Spleen (tissue), 7 donors: ENCODE measurements around the gene RCC2.

Experiments
- POLR2A ChIP-seq, 3 donors: fragments of 450-650 bp; IDR thresholded peaks; one replicate each; pipeline ENCODE4 v1.5.1; 2017; ENCODE audit warnings: antibody characterized with exemption in 3 of 3, mild to moderate bottlenecking in 1 of 3
- POLR2AphosphoS5 ChIP-seq, 3 donors: sonication (generic); formaldehyde crosslinking; IDR thresholded peaks; one replicate each; pipeline ENCODE4 v1.5.1; 2017; ENCODE audit warnings: antibody characterized with exemption in 3 of 3
- TF ChIP-seq, protein P1 (sequence below), 11 experiments: fragments of 200-600 bp in 7 of 11; fragments of 450-650 bp in 4 of 11; sonication (generic) in 4 of 11; IDR thresholded peaks in 8 of 11; conservative IDR thresholded peaks in 3 of 11; 1 replicate in 7 of 11; 2 replicates in 4 of 11; pipeline versions ENCODE4 v1.4.0 to v1.8.0; 2016 to 2021; ENCODE audit warnings: antibody characterized with exemption in 11 of 11, inconsistent platforms in 4 of 11, mild to moderate bottlenecking in 1 of 11
- donor health status: DM: no; HTN: no; CAD: no; lungs with moderate emphysema.
- donor health status: DM: no; HTN: no; CAD: no.
- donor health status: DM: no; HTN: no; CAD: no.

DNA sequence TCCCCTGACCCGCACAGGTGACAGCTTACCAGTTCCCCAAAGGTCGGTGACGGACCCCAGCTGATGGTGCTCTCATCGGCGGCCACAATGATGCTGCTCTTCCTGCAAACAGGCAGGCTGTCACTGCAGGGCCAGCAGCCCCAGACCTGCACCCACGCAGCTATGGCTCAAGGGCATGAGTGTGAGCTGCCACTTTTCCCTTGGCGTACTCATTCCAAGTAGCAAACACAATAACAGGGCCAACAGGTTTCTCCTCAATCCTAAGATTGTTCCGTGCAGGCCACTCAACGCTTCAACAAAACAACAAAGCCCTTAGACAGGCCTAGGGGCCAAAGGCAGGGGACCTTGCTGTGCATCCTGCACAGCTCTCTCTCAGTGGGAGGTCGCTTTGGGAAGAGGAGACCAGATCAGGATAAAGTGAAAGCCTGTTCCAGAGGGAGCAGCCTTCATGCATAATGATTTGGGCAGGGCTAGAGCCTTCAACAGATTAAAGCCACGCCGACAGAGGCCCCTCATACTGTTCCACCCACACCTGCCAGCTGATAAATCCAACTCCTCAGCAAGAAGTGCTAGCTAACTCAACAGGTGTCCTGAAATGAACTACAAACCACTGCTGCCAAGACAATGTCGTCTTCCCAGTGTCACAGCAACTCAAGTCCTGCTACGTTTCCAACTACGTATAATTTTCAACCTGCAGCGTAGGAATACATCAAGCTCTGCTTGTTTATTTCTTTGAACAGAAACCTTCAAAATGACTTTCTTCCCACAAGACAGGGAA lies 27.2 kb downstream of the RCC2 start:
- TF ChIP-seq, protein P1, sequence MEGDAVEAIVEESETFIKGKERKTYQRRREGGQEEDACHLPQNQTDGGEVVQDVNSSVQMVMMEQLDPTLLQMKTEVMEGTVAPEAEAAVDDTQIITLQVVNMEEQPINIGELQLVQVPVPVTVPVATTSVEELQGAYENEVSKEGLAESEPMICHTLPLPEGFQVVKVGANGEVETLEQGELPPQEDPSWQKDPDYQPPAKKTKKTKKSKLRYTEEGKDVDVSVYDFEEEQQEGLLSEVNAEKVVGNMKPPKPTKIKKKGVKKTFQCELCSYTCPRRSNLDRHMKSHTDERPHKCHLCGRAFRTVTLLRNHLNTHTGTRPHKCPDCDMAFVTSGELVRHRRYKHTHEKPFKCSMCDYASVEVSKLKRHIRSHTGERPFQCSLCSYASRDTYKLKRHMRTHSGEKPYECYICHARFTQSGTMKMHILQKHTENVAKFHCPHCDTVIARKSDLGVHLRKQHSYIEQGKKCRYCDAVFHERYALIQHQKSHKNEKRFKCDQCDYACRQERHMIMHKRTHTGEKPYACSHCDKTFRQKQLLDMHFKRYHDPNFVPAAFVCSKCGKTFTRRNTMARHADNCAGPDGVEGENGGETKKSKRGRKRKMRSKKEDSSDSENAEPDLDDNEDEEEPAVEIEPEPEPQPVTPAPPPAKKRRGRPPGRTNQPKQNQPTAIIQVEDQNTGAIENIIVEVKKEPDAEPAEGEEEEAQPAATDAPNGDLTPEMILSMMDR (IDR thresholded peaks at IDR 0.05 in 8 of 11, conservative IDR thresholded peaks at IDR 0.05 in 3 of 11), result no peak
- peak in 2 of 3 donors; percentile 18 to 27 for TF ChIP-seq POLR2AphosphoS5 (IDR thresholded peaks at IDR 0.05)
- no peak for TF ChIP-seq POLR2A (IDR thresholded peaks at IDR 0.05)
